Osteocyte (in vitro differentiated cells): ENCODE measurements around the gene CANT1. TPM values are rescaled to one million over a fixed set of nuclear protein-coding genes. Genes with fewer than 3 reads are reported as not detected.
A peak's percentile ranks its signal among the peaks of the same experiment; 100 is the strongest.

Experiments
- DNase-seq: peaks from one replicate; pipeline ENCODE4 v3.0.0; 2021; ENCODE audit warnings: mixed read lengths; ENCODE audit not compliant: unreplicated experiment; ENCODE audit errors: extremely low spot score
- H3K27ac Mint-ChIP-seq: one replicate; pipeline ENCODE4 v1.8.0; 2021; ENCODE audit warnings: mild to moderate bottlenecking, mixed read lengths; ENCODE audit not compliant: unreplicated experiment
- H3K27me3 Mint-ChIP-seq: one replicate; pipeline ENCODE4 v1.8.0; 2021; ENCODE audit warnings: mixed read lengths; ENCODE audit not compliant: unreplicated experiment
- H3K36me3 Mint-ChIP-seq: one replicate; pipeline ENCODE4 v1.8.0; 2021; ENCODE audit warnings: mixed read lengths; ENCODE audit not compliant: unreplicated experiment
- H3K4me1 Mint-ChIP-seq: one replicate; pipeline ENCODE4 v1.8.0; 2021; ENCODE audit warnings: mixed read lengths; ENCODE audit not compliant: unreplicated experiment
- H3K4me3 Mint-ChIP-seq: one replicate; pipeline ENCODE4 v1.8.0; 2021; ENCODE audit warnings: mild to moderate bottlenecking, moderate library complexity, mixed read lengths; ENCODE audit not compliant: unreplicated experiment
- H3K9me3 Mint-ChIP-seq: one replicate; pipeline ENCODE4 v1.8.0; 2021; ENCODE audit warnings: mixed read lengths; ENCODE audit not compliant: unreplicated experiment
- total RNA-seq: library from RNA; stranded (reverse); gene quantifications from 2 replicates; pipeline ENCODE4 v1.2.1, GENCODE V29; 2021
- TF ChIP-seq, protein P1 (sequence below): fragments of 200-600 bp; sonication (generic); IDR thresholded peaks from 2 replicates; pipeline ENCODE4 v1.5.0; 2021; ENCODE audit warnings: antibody characterized with exemption, mild to moderate bottlenecking, moderate library complexity

The CANT1 gene
- total RNA-seq, 1 donor from 2014 or later, result 62.3 TPM

GRCh38 chr17:79043191-79043930, 33.8 kb upstream of the CANT1 start:
- Mint-ChIP-seq H3K36me3 (peaks cover 36% of the 10 kb centered on the region), H3K27me3 (peaks cover 3% of the 10 kb centered on the region), H3K4me3 (no peak overlapping the region), H3K4me1 (peaks cover 39% of the 10 kb centered on the region), H3K9me3 (no peaks in the 10 kb centered on the region), H3K27ac (no peak overlapping the region)
- TF ChIP-seq, protein P1, sequence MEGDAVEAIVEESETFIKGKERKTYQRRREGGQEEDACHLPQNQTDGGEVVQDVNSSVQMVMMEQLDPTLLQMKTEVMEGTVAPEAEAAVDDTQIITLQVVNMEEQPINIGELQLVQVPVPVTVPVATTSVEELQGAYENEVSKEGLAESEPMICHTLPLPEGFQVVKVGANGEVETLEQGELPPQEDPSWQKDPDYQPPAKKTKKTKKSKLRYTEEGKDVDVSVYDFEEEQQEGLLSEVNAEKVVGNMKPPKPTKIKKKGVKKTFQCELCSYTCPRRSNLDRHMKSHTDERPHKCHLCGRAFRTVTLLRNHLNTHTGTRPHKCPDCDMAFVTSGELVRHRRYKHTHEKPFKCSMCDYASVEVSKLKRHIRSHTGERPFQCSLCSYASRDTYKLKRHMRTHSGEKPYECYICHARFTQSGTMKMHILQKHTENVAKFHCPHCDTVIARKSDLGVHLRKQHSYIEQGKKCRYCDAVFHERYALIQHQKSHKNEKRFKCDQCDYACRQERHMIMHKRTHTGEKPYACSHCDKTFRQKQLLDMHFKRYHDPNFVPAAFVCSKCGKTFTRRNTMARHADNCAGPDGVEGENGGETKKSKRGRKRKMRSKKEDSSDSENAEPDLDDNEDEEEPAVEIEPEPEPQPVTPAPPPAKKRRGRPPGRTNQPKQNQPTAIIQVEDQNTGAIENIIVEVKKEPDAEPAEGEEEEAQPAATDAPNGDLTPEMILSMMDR, result no peak
- DNase-seq, result no peak

DNA sequence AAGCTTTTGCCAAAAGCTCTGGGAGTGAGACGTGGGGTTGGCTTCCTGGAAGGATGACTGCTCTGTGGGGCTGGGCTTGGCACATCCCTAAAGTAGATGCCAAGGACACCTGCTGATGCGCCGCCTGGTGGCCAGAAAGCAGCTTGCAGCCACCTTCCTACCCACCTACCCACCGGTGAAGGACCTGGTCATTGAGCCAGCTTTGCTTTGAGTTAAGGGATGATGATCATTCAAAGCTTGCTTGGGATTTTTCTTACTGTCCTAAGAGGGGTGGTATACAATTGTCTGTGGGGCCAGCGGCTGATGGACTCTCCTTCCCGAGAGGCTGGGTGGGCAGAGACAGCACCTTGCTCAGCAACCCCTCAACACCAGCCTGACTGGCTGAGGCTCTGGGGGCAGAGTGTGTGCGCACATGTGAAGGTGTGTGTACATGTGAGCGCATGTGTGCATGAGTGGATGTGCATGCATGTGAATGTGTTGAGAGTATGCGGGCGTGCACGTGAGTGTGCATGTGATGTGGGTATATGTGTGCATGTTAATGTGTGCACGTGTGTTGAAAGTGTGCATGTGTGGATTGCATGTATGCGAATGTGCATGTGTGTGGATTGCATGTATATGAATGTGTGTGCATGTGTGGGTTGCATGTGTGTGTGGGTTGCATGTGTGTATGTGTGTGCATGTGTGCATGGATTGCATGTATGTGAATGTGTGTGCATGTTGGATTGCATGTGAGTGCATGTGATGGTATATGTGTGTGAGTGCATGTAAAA, 33.0 kb upstream of the CANT1 start:
- TF ChIP-seq, protein P1, result peak; percentile 59
- Mint-ChIP-seq H3K9me3 (no peaks in the 10 kb centered on the region), H3K36me3 (peaks cover 36% of the 10 kb centered on the region), H3K27ac (no peak overlapping the region), H3K4me3 (no peak overlapping the region), H3K27me3 (peaks cover 3% of the 10 kb centered on the region), H3K4me1 (peaks cover 36% of the 10 kb centered on the region)
- no peak for DNase-seq

GRCh38 chr17:79041723-79042420, 32.3 kb upstream of the CANT1 start:
- Mint-ChIP-seq H3K36me3 (peaks cover 33% of the 10 kb centered on the region), H3K4me1 (peaks cover 32% of the 10 kb centered on the region), H3K4me3 (no peak overlapping the region), H3K27me3 (peaks cover 3% of the 10 kb centered on the region), H3K27ac (no peak overlapping the region), H3K9me3 (no peaks in the 10 kb centered on the region)
- no peak for DNase-seq
- TF ChIP-seq, protein P1, result no peak

- no peak for DNase-seq
- TF ChIP-seq, protein P1, result no peak
- H3K9me3 Mint-ChIP-seq, result no peaks in the 10 kb centered on the region
- H3K27ac Mint-ChIP-seq, result no peak overlapping the region
- H3K27me3 Mint-ChIP-seq, result peaks cover 3% of the 10 kb centered on the region
- no peak overlapping the region for H3K4me3 Mint-ChIP-seq
- H3K4me1 Mint-ChIP-seq, result peaks cover 29% of the 10 kb centered on the region
- H3K36me3 Mint-ChIP-seq, result peaks cover 30% of the 10 kb centered on the region
Measured at GRCh38 chr17:79041041-79041570, 31.5 kb upstream of the CANT1 start.
